ENCODE measurements around the gene PPFIA2. TPM values are rescaled to one million over a fixed set of nuclear protein-coding genes. Genes with fewer than 3 reads are reported as not detected.

The PPFIA2 gene
- total RNA-seq, 1 donor from 2014 or later, result 0.59 TPM

GRCh38 chr12:81699551-81699950, 59.6 kb downstream of the PPFIA2 start:
- Histone ChIP-seq H3K9me3 (ENCODE audit: insufficient read depth, low read depth, low read length) (no peaks in the 10 kb centered on the region), H3K27me3 (ENCODE audit: insufficient read depth, low read length) (no peaks in the 10 kb centered on the region), H3K9ac (ENCODE audit: low read length) (no peak overlapping the region), H3K36me3 (ENCODE audit: insufficient read depth, low read length) (no peaks in the 10 kb centered on the region), H3K4me1 (ENCODE audit: insufficient read depth, low read length) (no peaks in the 10 kb centered on the region), H3K27ac (ENCODE audit: low read depth, low read length) (no peak overlapping the region), H3K4me2 (ENCODE audit: low read length) (no peak overlapping the region), H3K79me2 (ENCODE audit: insufficient read depth, low read length) (no peaks in the 10 kb centered on the region), H2AFZ (ENCODE audit: low read depth, low read length) (no peak overlapping the region), H3K4me3 (ENCODE audit: insufficient read depth, low read depth, low read length) (no peak overlapping the region), H4K20me1 (ENCODE audit: insufficient read depth, low read length) (no peaks in the 10 kb centered on the region)
- H3K4me1 Mint-ChIP-seq (ENCODE audit: low read depth, unreplicated experiment), result no peaks in the 10 kb centered on the region
- no peaks in the 10 kb centered on the region for H3K36me3 Mint-ChIP-seq (ENCODE audit: low read depth, unreplicated experiment)
- no peak for DNase-seq (ENCODE audit: low read depth)
- H3K27me3 Mint-ChIP-seq (ENCODE audit: low read depth, unreplicated experiment), result no peaks in the 10 kb centered on the region
- no peaks in the 10 kb centered on the region for H3K9me3 Mint-ChIP-seq (ENCODE audit: unreplicated experiment)
- no peak for TF ChIP-seq EZH2 (IDR thresholded peaks at IDR 0.05; ENCODE audit: insufficient read depth, low read length)
- TF ChIP-seq, protein P1, sequence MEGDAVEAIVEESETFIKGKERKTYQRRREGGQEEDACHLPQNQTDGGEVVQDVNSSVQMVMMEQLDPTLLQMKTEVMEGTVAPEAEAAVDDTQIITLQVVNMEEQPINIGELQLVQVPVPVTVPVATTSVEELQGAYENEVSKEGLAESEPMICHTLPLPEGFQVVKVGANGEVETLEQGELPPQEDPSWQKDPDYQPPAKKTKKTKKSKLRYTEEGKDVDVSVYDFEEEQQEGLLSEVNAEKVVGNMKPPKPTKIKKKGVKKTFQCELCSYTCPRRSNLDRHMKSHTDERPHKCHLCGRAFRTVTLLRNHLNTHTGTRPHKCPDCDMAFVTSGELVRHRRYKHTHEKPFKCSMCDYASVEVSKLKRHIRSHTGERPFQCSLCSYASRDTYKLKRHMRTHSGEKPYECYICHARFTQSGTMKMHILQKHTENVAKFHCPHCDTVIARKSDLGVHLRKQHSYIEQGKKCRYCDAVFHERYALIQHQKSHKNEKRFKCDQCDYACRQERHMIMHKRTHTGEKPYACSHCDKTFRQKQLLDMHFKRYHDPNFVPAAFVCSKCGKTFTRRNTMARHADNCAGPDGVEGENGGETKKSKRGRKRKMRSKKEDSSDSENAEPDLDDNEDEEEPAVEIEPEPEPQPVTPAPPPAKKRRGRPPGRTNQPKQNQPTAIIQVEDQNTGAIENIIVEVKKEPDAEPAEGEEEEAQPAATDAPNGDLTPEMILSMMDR (IDR thresholded peaks at IDR 0.05; ENCODE audit: insufficient read depth, low read depth, low read length), result no peak
- H3K4me3 Mint-ChIP-seq (ENCODE audit: unreplicated experiment), result no peak overlapping the region
- no peak overlapping the region for H3K27ac Mint-ChIP-seq (ENCODE audit: unreplicated experiment)
- no peak for FAIRE-seq

- Mint-ChIP-seq H3K36me3 (ENCODE audit: low read depth, unreplicated experiment) (no peaks in the 10 kb centered on the region), H3K9me3 (ENCODE audit: unreplicated experiment) (no peaks in the 10 kb centered on the region), H3K27me3 (ENCODE audit: low read depth, unreplicated experiment) (no peaks in the 10 kb centered on the region), H3K27ac (ENCODE audit: unreplicated experiment) (no peak overlapping the region), H3K4me1 (ENCODE audit: low read depth, unreplicated experiment) (no peaks in the 10 kb centered on the region), H3K4me3 (ENCODE audit: unreplicated experiment) (no peak overlapping the region)
- H3K4me3 ChIP-seq (ENCODE audit: insufficient read depth, low read depth, low read length), result no peak overlapping the region
- DNase-seq (ENCODE audit: low read depth) (no peak), FAIRE-seq (no peak)
- H3K4me1 ChIP-seq (ENCODE audit: insufficient read depth, low read length), result no peaks in the 10 kb centered on the region
- TF ChIP-seq, protein P1 (IDR thresholded peaks at IDR 0.05; ENCODE audit: insufficient read depth, low read depth, low read length), result no peak
- no peak for TF ChIP-seq EZH2 (IDR thresholded peaks at IDR 0.05; ENCODE audit: insufficient read depth, low read length)
- no peaks in the 10 kb centered on the region for H4K20me1 ChIP-seq (ENCODE audit: insufficient read depth, low read length)
- H2AFZ ChIP-seq (ENCODE audit: low read depth, low read length), result no peak overlapping the region
- no peak overlapping the region for H3K27ac ChIP-seq (ENCODE audit: low read depth, low read length)
- H3K9me3 ChIP-seq (ENCODE audit: insufficient read depth, low read depth, low read length), result no peaks in the 10 kb centered on the region
- H3K4me2 ChIP-seq (ENCODE audit: low read length), result no peak overlapping the region
- H3K27me3 ChIP-seq (ENCODE audit: insufficient read depth, low read length), result no peaks in the 10 kb centered on the region
- H3K36me3 ChIP-seq (ENCODE audit: insufficient read depth, low read length), result no peaks in the 10 kb centered on the region
- no peaks in the 10 kb centered on the region for H3K79me2 ChIP-seq (ENCODE audit: insufficient read depth, low read length)
- H3K9ac ChIP-seq (ENCODE audit: low read length), result no peak overlapping the region
These were observed 67.1 kb downstream of the PPFIA2 start for GRCh38 chr12:81692008-81692407.

GRCh38 chr12:81683881-81684280, 75.3 kb downstream of the PPFIA2 start:
- H3K4me3 Mint-ChIP-seq (ENCODE audit: unreplicated experiment), result no peak overlapping the region
- no peak overlapping the region for H3K27ac ChIP-seq (ENCODE audit: low read depth, low read length)
- no peak overlapping the region for H3K4me3 ChIP-seq (ENCODE audit: insufficient read depth, low read depth, low read length)
- no peaks in the 10 kb centered on the region for H3K4me1 Mint-ChIP-seq (ENCODE audit: low read depth, unreplicated experiment)
- no peaks in the 10 kb centered on the region for H3K27me3 ChIP-seq (ENCODE audit: insufficient read depth, low read length)
- H2AFZ ChIP-seq (ENCODE audit: low read depth, low read length), result no peak overlapping the region
- no peak overlapping the region for H3K9ac ChIP-seq (ENCODE audit: low read length)
- TF ChIP-seq EZH2 (IDR thresholded peaks at IDR 0.05; ENCODE audit: insufficient read depth, low read length), result no peak
- TF ChIP-seq, protein P1 (IDR thresholded peaks at IDR 0.05; ENCODE audit: insufficient read depth, low read depth, low read length), result no peak
- H3K36me3 Mint-ChIP-seq (ENCODE audit: low read depth, unreplicated experiment), result no peaks in the 10 kb centered on the region
- H3K27ac Mint-ChIP-seq (ENCODE audit: unreplicated experiment), result no peak overlapping the region
- no peak overlapping the region for H3K4me2 ChIP-seq (ENCODE audit: low read length)
- H3K36me3 ChIP-seq (ENCODE audit: insufficient read depth, low read length), result no peaks in the 10 kb centered on the region
- H3K79me2 ChIP-seq (ENCODE audit: insufficient read depth, low read length), result no peaks in the 10 kb centered on the region
- peaks cover 2% of the 10 kb centered on the region for H3K9me3 Mint-ChIP-seq (ENCODE audit: unreplicated experiment)
- H3K9me3 ChIP-seq (ENCODE audit: insufficient read depth, low read depth, low read length), result no peaks in the 10 kb centered on the region
- no peaks in the 10 kb centered on the region for H3K4me1 ChIP-seq (ENCODE audit: insufficient read depth, low read length)
- FAIRE-seq (no peak), DNase-seq (ENCODE audit: low read depth) (no peak)
- H4K20me1 ChIP-seq (ENCODE audit: insufficient read depth, low read length), result no peaks in the 10 kb centered on the region
- H3K27me3 Mint-ChIP-seq (ENCODE audit: low read depth, unreplicated experiment), result no peaks in the 10 kb centered on the region

All from astrocyte (in vitro differentiated cells and primary cell).